IPS DF 4.7 (cell line): Measurements from ENCODE around the gene TMEM94.
A peak's percentile ranks its signal among the peaks of the same experiment; 100 is the strongest.
"Not testable (repeated sequence)": the region's sequence is repeated elsewhere in the genome, so short reads cannot be mapped to it uniquely, and the experiment has no call there.

Experiments
- DNase-seq: peaks from one replicate; pipeline ENCODE4 v3.0.0-alpha.2; 2013; ENCODE audit warnings: low spot score; ENCODE audit errors: extremely low read depth

TMEM94 gene

DNA sequence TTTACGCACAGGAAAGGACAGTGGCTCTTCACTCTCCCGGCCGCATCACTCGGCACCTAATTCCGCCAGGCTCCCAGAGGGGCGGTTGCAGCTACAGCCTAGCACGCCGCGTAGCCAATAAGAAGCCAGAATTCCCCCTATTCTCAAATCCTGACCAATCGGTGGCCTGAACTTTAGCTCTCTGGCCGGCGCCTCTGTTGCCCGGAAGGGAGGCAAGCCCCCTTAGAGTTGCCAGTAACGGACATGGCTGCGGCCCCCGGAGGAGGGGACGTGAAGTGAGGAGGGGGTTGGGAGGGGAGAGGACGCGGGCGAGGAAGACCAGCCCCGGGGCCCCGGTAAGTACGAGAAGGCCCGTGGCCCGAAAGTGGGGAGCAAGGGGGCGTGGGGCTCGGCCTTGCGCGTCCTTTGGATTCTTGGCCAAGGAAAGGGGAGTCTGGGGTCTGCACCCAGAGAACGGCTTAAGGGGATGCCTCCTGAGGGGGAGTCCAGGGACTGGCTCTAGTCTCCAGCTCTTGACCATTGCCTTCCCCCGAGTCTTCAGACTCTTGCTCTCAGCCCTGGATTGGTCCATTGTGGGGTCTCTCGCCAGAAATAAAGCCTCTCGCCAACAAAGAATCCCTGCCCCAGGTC is at the start of gene TMEM94:
TMEM94 (plus strand) TSS at position 219 of the 630 bp plus-strand sequence. CDS start 15,271 bp downstream, outside the sequence.
- DNase-seq = peak; percentile 86

DNA sequence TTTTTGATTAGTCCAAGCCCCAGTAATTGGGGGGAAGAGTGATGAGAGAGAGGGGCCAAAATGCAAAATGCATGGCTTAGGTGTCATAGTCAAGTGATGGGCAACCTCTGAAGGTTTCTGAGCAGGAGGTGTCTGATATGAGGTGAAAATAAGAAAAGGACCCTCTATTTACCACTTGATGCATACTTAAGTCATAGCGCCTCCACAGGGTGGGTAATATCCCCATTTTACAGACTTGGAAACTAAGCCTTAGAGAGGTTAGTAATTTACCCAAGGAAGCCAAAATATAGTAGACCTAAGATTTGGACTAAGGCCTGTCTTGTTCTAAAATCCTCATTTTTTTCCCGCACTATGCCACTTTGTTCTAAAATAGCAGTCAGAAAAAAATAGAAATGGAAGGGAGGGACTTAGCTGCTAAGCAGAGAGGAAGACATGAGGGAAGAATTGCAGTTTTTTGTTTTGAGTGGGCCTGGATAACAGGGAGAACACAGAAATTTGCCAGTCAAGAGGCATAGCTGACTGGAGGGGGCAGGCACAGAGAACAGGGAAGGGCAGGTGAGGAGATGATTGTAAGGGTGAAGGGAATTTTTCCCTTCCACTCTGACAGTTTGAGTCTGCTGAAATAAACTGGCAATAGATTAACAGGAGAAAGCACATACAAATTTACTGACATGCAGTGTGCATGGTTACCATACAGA is 48.6 kb upstream of the TMEM94 start:
- no peak for DNase-seq

DNA sequence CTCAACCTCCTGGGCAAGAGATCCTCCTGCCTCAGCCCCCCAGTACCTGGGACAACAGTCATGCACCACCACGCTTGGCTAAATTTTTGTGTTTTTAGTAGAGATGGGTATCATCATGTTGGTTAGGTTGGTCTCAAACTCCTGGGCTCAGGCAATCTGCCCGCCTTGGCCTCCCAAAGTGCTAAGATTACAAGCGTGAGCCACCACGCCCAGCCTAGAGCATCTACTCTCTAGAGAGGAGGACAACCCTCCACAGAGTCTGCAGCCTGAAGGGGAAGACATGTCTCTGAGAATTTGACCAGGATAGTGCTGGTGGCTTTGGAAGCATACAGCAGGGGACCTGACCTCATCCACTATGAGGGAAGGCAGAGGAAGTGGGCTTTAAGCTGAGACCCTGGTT is 46.3 kb upstream of the TMEM94 start:
- DNase-seq = no peak

DNA sequence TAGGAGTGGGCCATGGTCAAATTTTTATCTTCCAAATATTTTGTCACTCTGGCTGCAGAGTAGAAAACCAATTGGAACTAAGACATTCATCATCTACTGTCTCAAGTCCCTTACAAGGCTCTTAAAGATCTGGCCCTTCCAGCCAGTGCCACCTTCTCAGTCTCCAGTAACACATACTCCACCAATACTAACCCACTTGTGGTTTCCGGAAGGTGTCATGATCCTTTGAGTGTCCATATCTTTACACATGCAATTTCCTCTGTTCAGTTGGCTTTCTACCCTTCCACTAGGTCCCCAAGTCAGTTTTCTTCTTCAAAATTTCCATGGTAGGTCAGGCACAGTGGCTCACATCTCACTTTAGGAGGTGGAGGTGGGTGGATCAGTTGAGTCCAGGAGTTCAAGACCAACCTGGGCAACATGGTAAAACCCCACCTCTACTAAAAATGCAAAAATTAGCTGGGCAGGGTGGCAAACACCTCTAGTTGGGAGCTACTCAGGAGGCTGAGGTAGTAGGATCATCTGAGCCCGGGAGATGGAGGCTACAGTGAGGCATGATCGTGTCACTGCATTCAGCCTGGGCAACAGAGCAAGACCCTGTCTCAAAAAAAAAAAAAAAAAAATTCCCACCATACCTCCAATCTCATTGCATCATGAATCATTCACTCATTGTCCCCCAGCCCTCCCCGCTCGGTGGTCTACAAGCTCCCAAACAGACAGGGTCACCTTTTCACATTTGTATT is 44.9 kb upstream of the TMEM94 start:
- DNase-seq = no peak

DNA sequence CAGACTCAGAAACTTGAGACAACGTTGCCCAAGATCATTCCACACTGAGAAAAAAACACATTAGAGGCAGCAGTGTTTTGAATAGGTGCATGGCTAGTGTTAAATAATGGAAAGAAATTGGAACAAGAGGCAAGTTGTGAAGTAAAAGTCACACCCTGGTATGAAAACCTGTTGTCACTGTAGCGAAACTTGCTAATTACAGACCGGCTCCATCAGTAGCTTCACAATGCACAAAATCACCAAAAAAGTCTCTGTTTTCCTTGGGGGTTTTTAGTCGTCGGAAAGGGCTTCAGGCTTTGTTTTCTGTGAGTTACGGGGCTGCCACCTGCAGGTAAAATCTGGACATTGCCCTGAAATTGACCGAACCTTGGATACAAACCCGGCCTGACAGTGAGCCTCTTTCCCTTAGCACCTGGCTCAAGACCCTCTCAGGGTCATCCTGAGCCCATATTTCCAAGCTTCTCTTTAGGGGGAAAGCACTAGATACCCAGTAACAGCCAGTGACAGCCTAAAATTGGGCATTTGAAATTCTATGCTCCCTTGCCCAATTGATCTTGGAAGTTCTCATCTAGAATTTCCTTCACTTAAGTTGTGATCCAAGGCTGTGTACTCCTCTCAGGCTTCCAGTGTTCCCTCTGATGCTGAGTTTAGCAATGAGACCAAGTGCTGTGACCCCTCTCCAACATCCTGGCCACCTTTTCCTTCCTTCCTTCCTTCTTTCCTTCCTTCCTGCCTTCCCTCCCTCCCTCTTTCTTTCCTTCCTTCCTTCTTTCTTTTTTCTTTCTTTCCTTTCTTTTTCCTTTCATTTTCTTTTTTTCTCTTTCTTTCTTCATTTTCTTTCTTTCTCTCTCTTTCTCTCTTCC is 43.7 kb upstream of the TMEM94 start:
- DNase-seq = peak; percentile 69

DNA sequence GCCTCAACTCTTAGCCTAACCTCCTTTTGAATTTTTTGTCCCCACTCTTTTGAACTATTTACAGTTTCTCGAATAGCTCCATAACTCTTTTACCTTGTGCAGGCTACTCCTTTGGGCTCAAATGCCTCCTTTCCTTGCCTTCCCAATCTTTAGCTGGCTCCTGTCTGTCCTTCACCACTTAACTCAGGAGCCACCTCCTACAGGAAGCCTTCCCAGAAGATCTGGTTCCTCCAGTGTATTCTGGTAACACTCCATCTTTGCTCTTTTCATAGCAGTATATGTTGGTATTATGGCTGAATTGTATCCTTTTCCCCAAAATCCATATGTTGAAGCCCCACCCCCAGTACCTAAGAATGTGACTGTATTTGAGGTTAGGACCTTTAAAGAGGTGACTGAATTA is 41.9 kb upstream of the TMEM94 start:
- DNase-seq = no peak

DNA sequence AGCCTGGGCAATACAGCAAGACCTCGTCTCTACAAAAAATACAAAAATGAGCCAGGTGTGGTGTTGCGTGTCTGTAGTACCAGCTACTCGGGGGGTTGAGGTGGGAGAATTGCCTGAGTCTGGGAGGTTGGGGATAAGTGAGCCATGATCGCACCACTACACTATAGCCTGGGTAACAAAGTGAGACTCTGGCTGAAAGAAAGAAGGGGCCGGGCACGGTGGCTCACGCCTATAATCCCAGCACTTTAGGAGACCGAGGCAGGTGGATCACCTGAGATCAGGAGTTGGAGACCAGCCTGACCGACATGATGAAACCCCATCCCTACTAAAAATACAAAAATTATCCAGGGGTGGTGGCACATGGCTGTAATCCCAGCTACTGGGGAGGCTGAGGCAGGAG is 40.4 kb upstream of the TMEM94 start:
- no peak for DNase-seq

DNA sequence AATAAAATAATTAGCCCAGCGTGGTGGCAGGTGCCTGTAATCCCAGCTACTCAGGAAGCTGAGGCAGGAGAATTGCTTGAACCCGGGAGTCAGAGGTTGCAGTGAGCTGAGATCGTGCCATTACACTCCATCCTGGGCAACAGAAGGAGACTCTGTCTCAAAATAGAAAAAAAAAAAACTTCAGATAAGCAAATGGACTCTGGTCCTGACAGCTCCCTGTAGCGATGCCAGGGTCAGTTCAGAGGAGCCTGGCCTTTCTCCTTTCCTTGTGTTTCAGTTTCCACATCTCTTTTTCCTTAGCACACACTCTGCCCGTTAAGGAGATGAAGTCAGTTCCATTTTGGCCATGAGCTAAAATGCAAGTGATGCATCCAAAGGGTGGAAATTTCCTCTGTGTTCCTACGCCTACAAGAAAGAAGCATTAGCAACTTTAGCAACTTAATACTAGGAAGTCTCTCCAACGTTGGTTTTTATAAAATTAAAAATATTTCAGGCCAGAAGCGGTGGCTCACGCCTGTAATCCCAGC is 39.3 kb upstream of the TMEM94 start:
- no peak for DNase-seq

DNA sequence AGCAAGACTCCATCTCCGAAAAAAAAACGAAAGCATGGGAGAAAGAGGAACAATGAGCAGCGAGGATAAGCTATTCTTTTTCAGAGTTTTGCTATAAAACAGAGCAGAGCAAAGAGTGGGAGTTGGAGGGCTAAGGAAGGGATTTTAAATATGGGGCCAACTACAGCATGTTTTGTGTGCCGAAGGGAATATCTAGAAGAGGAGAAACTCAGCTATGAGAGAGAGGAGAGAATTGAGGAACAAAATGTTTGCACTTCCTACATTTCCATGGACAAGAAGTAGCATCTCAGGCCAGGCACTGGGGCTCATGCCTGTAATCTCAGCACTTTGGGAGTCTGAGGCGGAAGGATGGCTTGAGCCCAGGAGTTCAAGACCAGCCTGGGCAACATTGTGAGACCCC is 37.9 kb upstream of the TMEM94 start:
- DNase-seq = no peak

DNA sequence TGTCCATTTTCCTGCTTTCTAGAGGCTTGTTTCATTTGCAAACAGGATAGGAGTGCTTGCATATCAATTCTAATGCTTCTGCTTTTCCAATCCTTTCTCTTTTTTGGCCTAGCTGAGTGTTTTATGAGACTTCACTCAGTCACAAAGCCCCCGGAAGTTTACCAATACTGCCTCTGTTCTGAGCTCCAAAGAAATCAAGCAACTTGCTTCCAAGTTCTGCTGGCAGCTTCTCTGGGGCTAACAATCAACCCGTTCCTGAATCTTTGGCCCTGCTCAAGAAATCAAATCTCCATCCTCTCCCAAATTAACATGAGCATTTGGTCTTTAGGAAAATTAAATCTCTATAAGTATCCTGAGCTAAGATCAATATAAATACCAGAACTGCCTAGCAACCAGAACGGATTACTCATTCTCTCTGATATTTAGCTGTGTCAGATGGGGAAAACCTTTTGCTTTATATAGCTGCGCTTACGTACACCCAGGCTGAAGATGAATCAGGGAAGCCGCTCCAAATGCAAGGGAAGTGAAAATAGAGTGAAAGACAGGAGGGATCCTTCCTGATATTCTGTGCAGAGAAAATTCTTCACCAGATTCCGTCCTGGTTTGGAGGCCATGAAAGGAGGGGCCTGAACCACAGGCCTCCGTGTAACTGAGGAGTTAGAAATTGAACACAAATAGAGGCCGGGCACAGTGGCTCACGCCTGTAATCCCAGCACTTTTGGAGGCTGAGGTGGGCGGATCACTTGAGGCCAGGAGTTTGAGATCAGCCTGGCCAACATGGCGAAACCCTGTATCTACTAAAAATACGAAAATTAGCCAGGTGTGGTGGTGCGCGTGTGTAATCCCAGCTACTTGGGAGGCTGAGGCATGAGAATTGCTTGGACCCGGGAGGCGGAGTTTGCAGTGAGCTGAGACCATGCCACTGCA is 27.6 kb upstream of the TMEM94 start:
- no peak for DNase-seq

DNA sequence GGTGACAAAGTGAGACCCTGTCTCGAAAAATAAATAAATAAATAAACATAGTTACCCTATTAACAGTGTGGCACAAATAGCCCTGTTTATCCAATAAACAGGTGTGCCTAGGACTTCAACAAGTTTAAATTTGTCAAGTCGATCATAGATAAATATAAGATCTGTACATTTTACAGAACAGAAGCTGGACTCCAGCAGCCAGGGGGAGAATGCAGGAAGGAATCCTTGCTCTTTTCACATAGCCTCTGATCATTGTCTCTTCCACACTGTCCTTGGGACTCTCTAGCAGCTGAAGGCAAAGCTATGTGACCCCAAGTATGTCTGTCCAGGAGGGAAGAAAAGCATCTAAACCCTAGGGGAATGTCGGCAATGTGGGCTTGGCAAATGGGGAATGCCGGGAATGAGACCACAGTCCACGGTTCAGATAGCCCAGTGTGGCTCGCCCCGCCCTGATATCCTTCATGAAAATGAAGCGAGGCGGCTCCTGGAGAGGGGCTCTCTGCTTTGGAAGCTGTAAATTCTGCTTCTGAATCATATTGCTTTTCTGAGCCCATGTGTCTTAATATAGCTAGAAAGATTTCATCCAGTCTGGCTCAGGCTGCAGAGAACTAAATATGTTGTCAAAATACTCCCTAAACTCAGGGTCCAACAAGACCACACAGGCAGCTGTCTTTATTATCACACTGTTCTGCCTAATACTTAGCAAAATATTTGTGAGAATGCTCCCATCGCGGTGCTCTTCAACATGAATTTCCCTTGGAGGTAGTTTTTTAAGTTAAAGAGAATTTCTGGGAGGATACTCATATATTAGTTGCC is 26.1 kb upstream of the TMEM94 start:
- peak; percentile 41 for DNase-seq

DNA sequence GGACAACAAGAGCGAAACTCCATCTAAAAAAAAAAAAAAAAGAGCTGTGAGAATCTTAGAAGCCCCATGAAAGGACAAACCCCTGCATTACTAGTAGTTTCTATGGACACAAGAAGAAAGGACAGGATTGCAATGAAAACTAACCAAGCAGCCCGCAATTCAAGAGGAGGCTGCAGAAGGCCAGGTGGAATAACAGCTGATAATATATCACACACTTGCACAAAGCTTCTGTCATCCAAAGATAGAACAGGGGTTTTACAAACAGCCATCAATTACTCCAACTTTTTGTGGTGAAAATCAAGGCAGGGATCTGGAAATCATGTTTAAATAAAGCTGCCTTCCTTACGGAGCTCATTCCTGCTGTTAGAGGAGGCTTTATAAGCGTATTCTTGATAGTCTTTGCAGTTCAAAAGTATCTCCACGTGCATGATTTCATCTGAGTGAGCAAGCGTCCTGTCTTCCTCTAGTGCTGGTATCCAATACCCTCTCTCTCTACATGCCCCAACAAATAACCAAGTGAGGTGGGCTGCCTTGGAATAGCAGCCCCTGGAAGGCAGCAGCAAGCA is 23.1 kb upstream of the TMEM94 start:
- DNase-seq = no peak

DNA sequence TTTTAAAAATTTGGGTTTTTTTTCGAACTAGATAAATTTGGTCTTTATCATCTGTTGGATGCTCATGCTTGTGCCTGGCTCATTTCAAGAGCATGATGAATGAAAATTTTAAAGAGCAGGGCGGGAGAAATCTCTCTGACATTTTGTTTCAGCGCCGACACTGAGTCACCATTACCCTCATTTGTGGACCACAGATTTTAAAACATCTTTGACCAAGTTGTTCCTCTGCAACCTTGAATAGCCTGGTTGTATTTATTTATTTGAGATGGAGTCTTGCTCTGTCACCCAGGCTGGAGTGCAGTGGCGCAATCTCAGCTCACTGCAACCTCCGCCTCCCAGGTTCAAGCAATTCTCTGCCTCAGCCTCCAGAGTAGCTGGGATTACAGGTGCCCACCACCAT is 22.0 kb upstream of the TMEM94 start:
- not testable (repeated sequence) for DNase-seq

DNA sequence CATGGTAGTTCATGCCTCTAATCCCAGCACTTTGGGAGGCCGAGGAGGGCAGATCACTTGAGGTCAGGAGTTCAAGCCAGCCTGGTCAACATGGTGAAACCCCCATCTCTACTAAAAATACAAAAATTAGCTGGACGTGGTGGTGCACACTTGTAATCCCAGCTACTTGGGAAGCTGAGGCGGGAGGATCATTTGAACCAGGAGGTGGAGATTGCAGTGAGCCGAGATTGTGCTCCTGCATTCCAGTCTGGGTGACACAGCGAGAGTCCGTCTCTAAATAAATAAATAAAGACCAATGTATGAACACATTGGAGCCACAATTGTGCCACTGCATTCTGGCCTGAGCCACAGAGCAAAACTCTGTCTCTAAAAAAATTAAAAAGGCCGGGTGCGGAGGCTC is 19.0 kb upstream of the TMEM94 start:
- not testable (repeated sequence) for DNase-seq

DNA sequence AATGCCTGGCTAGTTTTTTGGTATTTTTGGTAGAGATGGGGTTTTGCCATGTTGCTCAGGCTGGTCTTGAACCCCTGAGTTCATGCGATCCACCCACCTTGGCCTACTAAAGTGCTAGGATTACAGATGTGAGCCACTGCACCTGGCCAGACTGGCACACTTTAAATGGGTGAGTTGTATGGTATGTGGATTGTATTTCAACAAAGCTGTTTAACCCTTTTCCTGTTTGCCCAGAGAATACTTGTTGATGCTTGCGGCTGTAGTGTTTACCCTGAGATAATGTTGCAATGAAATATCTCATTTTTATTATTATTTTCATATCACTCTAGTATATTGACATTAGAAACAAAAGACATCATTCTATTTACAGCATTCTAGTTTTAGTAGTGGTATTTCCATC is 17.1 kb upstream of the TMEM94 start:
- DNase-seq = no peak

DNA sequence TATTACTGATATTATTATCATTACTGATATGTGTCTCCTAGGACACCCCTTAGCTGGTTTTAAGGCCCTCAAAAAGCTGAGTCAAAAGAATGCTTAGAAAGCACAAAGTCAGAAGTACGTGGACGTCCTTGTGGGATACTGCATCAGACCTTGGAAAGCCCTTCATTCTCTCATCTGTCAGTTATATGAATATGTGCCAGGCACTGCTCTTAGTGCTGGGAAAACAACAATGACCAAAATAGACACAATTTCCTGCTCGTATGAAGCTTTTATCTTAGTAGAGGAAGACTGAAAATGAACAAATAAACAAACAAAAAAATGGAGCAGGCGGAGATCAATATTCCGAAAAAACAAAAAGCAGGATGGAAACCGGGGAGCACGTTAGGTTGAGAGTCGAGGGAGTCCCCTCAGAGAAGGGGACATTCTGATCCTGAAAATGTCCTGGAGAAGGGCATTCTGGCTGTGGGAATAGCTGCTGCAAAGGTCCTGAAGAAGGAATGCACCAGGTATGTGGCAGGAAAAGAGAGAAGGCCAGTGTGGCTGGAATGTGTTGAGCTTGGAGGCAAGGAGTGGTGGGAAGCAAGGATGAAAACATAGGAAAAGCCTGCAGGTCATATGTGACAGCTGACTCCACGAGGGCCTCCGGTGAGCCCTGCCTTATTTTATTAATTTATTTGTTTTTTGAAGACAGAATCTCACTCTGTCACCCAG is 15.5 kb upstream of the TMEM94 start:
- no peak for DNase-seq

DNA sequence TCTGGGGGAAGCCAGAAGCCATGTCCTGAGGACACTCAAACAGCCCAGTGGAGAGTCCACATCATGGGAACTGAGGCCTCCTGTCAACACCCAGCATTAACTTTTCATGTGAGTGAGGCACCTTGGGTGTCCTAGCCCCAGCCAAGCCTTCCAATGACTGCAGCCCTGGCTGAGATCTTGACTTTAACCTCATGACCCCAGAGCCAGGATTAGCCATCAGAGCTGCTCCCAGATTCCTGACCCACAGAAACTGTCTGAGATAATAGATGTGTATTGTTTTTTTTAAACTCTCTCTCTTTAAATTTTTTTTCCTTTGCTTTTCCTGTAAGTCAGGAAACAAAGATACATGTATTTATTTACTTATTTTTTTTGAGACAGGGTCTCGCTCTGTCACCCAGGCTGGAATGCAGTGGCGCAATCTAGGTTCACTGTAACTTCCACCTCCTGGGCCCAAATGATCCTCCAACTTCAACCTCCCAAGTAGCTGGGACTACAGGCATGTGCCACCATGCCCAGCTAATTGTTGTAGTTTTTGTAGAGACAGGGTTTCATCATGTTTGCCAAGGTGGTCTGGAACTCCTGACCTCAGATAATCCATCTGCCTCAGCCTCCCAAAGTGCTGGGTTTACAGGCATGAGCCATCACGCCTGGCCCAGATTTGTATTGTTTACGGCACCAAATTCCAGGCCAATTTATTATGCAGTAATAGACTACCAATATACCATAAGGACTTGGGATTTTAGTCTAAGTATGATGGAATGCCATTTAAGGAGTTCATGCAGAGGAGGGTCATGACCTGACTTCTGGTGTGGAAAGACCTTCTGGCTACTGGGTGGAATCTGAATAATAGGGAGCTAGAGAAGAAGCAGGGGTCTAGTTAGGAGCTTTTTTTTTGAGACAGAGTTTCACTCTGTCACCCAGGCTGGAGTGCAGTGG is 14.0 kb upstream of the TMEM94 start:
- no peak for DNase-seq
